ENCODE results near the gene RAB11FIP2.
"Not testable (repeated sequence)": the region's sequence is repeated elsewhere in the genome, so short reads cannot be mapped to it uniquely, and the experiment has no call there.

The RAB11FIP2 gene, protein sequence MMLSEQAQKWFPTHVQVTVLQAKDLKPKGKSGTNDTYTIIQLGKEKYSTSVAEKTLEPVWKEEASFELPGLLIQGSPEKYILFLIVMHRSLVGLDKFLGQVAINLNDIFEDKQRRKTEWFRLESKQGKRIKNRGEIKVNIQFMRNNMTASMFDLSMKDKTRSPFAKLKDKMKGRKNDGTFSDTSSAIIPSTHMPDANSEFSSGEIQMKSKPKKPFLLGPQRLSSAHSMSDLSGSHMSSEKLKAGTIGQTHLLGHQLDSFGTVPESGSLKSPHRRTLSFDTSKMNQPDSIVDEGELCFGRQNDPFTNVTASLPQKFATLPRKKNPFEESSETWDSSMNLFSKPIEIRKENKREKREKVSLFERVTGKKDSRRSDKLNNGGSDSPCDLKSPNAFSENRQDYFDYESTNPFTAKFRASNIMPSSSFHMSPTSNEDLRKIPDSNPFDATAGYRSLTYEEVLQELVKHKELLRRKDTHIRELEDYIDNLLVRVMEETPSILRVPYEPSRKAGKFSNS

DNA sequence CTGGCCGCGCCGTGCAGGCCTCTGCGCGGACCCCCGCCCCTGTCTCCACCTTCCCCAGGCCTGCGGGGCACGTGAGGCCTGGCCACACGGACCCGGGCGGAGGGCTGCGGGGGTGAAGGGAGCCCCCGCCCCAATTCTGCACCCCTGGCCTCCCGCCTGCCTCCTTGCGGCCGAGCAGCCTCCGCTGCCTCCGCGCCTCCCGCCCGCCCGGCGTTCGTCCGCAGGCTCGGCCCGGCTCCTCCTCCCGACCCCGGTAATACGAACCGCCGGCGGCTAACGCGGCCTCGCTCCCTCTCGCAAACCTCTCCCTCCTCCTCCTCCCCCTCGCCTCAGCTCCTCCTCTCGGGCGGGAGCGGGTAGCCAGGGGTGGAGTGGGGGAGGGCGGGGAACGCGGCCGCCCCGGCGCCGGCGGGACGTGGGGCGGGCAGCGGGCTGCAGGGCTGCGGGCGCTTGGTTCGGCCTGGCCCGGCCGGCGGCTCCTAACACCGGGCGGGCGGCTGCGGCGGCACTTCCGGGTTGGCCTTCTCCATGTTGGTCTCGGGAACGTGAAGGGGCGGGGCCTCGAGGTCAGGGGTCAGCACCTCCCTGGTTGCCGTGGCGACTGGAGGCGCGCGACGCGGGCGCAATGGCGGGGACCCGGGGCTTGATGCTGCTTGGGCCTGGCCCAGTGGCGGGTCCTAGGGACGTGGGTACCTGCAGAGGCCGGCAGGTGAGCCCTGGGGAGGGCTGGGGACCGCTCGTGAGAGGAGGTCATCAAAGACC, at the start of gene RAB11FIP2:
RAB11FIP2 (minus strand) TSS at position 547 of the 762 bp plus-strand sequence. CDS start 778 bp downstream, outside the sequence.
- peak; percentile 74 for DNase-seq (ENCODE audit: low spot score)

DNA sequence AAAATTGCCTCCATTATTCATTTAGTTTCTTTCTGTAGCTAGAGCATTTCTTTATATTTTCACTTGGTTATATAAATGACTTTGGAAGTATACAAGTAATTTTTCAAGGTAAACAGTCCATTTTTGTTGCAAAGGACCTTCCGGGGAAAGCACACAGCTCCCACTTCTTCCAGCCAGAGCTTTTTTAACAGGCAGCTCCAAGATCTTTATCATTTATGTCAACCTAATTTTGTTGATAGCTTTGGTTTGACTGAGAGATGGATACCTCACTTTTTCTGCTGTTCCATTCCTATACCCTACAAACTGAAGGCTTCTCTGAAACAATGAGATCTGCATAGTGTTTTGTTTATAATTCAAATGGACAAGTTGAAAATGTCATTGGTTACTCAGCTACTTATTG, 49.3 kb upstream of the RAB11FIP2 start:
- DNase-seq (ENCODE audit: low spot score): no peak

DNA sequence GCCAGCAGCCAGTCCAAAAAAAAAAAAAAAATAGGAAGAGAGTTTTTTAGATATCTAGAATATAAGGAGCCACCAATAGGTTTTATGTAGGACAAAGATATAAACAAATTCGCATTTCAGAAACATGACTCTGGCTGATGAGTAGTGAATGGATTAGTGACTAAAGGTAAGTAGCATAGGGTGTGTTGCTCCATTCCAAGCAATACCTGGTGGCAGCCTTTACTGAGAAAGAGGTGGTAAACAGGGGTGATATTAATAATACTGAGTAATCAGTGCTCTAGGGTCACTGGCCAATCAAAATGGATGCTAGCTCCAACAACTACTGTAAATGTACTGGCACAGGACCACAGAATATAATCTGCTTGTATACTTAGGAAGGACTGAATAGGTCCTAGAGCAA, 45.5 kb upstream of the RAB11FIP2 start:
- no peak for DNase-seq (ENCODE audit: low spot score)

DNA sequence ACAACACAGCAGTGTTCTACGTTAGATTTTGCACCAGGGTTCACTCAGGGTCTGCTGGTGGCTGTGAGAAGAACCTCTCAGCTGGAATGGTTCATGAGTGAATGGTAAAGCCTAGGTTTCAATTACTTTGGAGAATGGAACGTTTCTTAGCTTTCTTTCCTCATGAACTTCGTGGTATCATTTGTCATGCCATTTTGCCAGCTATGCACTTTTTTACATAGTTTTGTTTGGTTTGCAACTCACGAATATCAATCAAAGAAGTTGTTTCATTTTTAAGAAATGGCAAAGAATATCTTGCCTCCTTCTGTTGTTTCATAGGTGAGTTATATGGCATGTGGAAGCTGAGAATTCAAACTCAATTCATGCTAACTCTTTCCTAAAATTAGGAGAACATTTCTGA, 34.1 kb upstream of the RAB11FIP2 start:
- no peak for DNase-seq (ENCODE audit: low spot score)

DNA sequence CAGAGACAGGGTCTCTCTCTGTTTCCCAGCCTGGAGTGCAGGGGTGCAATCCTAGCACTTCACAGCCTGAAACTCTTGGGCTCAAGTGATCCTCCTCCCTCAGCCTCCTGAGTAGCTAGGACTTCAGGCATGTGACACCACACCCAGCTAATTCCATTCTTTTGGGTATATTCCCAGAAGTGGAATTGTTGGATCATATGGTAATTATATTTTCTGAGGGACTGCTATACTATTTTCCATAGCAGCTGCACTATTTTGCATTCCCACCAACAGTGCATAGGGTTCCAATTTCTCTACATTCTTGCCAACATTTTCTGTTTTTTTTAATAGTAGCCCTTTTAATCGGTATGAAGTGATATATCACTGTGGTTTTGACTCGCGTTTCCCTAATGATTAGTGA, 30.0 kb upstream of the RAB11FIP2 start:
- DNase-seq (ENCODE audit: low spot score): no peak

DNA sequence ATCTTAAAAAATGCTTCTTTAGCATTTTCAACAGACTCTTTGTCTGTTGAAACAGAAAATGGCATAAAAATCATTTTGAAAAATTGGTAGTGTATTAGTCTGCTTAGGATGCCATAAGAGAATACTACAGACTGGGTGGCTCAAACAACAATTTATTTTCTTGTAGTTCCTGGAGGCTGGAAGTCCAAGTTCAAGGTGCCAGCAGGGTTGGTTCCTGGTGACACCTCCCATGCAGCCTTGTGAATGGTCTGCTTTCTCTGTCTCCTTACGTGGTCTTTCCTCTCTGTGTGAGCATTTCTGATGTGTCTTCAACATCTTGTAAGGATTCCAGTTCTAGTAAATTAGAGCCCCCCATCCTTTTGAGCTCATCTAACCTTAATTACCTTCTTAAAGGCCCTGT, 26.1 kb upstream of the RAB11FIP2 start:
- no peak for DNase-seq (ENCODE audit: low spot score)

DNA sequence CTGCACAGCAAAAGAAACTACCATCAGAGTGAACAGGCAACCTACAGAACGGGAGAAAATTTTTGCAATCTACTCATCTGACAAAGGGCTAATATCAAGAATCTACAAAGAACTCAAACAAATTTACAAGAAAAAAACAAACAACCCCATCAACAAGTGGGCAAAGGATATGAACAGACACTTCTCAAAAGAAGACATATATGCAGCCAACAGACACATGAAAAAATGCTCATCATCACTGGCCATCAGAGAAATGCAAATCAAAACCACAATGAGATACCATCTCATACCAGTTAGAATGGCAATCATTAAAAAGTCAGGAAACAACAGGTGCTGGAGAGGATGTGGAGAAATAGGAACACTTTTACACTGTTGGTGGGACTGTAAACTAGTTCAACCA, 20.6 kb upstream of the RAB11FIP2 start:
- not testable (repeated sequence) for DNase-seq (ENCODE audit: low spot score)

DNA sequence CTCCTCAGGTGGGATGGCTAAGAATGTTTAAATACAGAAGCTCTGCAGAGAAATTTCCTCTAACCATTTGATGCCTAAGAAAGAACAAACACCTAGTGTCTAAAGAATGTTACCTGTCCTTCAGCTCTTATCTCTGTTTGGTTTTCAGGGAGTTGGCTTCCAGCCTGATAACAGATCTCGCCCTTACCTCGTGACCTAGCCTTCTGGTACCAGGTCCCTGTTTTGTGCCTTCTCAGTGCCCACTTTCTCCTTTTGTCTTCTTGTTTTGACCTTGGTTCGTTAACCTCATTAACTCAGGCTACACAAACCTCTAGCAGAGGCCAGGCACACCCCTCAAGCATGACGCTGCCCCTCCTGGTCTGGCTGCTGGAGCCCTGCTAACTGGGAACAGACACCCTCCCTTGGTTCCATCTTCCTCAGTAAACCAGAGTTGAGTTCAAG, 16.1 kb upstream of the RAB11FIP2 start:
- DNase-seq (ENCODE audit: low spot score): no peak

DNA sequence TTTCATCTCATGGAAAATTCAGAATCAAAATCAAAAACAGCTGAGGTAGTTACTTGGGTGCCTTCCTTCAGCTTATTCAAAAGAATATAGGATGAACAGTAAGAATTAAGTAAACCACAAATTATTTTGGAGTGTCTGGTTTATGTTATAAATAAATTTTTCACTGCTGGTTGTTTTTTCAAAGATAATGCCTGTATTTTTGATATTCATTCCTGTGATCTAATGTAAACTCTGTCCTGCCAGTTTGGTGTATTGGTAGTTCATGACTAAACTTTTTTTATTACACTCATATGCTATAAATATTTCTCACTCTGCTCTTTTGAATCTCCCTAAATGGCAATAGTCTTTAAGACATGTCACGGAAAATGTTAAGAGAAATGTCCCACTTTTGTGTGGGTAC, 11.6 kb upstream of the RAB11FIP2 start:
- DNase-seq (ENCODE audit: low spot score): no peak

DNA sequence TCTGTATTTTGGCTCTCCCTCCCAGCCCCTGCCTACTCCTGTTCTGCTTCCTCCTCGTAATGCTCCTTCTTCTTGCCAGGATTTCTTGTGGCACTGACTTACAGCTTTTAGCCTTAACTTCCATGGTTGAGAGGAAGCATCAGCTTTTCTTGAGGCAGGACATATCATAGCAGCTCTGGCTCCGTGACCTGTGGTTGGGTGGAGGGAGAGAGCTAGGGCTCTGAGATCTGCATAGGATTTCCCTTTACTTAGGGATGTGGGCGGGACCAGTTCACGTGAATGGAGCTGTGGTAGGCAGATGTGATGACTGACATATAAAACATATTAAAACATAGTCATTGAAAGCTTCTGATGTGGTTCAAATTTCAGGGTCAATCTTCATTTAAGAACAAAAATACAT, 10.6 kb upstream of the RAB11FIP2 start:
- DNase-seq (ENCODE audit: low spot score): no peak

DNA sequence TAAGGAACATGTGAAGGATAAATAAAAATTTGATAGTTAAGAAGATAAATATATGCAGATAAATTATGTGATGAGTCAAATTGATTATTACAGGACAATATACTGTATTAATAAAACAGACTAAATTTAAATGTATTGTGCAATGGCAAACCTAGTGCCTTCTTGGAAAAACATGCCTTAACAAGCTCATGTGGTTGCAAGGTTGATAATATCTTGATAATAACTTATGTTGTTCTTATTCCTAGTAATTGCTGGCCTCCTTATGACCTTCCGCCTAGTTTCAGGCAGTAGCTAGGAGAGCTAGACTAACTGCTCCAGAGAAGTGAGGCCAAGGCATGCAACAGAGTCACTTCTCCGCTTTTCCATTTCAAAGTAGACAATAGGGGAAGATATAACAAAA, 7.6 kb upstream of the RAB11FIP2 start:
- DNase-seq (ENCODE audit: low spot score): no peak

DNA sequence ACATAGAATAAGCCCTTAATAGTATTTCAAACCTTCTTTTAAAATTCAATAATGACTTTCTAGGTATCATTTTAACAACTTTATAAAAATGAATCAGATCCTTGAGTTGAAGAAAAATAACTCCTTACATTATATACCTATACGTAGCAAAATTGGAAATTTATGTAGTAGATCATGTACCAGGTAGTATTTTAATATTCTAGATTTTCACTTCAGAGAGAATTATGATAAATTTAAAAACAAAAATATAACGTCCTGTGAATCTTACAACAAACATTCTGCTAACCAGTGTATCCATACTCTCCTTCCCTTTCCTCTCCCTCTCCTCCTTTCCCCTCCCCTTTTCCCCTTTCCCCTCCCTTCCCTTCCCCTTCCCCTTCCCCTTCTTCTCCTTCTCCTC, 6.1 kb upstream of the RAB11FIP2 start:
- DNase-seq (ENCODE audit: low spot score): no peak

DNA sequence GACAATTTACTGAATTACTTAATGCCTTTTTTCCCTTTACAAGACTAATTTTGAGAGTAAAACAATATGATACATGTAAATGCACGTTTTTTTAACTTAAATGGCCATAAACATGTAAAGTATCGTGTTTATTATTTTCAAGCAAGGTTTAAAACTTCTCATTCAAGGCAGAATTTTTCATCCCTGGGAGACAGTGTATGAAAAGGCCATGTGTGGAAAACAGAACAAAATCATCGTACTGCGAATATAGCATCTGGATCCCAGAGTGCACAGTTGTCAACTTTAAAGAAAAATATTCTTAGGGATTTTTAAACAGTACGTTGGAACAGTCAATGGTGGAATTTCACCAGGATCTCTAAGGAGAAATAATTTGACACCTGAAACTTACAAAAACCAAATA, 1.1 kb upstream of the RAB11FIP2 start:
- DNase-seq (ENCODE audit: low spot score): no peak

DNA sequence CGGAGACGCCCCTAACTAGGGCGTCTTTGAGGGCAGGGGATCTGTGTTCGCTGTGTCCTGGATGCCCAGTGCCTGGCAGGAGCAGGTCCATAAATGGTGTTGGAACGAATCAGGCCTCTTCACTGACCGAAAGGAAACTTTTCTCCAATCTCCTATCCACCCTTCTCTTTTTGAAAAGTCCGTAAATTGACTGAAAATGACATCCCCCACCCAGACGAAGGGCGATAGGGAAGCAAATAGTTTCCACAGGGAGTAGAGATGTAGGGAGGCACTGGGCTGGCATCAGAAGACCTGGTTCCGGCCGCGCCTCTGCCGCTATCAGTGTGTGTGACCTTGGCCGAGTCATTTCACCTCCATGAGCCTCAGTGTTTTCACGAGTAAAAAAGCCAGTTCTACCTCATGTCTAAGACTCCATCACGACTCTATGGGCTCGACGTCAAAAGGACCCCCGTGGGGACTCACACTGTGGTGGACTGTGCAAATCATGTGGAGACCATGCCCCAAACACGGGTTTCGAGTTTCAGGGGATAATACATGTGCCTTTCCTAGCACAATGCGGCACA, 497 bp upstream of the RAB11FIP2 start:
- DNase-seq (ENCODE audit: low spot score): no peak

DNA sequence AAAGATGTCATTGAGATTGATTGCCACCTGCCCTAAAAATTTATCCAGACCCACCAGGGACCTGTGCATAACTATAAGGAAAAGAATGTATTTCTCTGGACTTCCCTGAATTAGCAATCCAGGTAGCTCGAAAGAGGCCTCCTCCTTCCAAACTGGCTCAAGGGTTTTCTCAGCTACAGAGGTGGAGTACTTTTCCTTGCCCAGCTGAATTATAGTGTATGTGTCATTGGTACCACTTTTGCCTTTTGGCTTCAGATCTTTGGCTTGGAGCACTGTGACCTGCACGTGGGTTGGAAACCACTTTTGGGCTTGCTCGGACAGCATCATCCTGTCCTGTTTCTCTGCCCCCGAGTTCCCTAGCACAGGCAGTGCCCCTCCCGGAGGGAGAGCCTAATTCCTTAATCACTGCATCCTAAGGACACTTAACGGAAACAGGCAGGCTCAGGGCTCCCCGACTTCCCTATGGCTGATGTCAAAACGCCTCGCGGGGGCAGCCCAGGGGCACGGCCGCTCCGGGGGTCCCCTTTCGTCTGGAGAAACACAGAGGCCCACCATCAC, 825 bp downstream of the RAB11FIP2 start:
- DNase-seq (ENCODE audit: low spot score): peak; percentile 9

DNA sequence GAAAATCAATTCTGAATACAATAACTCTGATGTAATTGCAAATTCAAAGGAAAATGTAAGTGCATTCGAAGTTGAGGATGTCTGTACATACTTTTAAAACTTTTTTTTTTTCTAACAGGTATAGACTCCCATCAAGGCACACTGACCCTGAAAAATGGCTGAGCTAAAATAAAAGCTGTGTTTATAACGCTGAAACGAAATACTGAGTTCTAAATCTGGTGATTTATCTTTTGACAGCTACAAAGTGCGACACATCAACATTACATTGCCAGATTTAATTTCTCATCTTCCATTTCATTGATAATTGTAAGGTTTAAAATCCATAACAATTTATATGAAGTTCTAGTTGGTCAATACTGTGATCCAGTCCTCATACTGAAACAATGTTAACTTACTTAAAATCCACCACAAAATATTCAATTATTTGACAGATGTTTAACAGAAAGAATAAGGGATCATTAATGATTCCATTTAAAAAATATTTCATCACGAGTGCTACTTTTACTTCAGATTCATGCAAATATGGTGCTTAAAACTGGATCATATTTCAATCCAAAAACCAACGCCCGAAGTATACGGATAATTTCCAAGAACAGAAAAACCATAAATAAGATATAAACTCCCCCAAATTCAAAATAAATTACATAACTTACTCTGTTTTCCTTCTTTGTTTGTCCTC, 1.4 kb downstream of the RAB11FIP2 start:
- no peak for DNase-seq (ENCODE audit: low spot score)

DNA sequence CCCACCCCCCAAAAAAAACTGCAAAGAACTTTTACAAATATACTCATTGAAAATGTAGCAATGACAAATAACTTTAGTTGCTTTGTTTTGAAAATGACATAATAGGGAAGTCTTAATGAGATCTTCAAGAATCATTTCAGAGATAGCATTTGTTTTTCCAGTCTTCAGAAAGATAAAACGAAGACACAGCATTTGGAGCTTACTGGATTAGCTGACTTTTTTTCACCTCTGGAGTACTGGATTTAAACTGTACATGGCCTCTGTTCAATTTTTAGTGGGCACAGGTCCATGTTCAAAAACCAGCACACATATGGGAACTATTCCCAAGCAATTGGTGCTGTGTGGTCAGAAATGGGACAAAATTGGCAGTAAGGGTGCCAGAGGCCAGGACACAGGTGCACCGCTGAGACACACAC, 3.9 kb downstream of the RAB11FIP2 start:
- DNase-seq (ENCODE audit: low spot score): no peak

DNA sequence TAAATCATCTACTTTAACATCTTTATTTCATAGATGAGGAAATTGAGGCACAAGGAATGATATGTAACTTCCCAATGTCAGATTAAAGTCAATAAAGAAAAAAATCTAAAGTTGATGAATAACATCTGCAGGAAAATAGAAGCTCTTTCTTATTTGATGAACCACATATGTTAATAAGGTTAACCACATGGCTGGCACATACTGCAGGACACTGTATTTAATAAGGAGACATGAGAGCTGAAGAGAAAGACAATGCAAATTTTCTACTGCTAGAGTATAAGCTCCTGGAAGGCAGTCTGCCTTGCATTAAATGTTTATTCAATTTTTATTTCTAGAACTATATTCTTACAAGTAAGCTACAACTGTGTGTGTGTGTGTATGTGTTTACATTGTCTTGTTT, 4.4 kb downstream of the RAB11FIP2 start:
- no peak for DNase-seq (ENCODE audit: low spot score)

DNA sequence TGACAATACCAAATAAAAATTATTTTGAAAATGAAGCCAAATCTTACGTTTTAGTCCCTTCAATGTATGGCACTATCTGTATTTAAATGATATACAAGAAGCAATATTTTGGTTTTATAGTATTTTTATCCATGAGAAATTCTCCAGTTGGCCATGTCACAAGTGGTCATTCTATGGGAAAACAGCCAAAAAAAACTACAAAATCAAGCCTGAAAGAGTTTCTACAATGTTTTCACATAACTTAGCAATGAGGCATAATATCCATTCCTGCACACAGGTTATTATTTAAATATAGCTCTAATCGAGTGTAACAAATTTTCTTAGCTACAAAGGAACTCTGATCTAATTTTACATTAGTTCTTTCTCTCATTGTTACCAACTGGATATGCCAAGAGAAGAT, 5.4 kb downstream of the RAB11FIP2 start:
- DNase-seq (ENCODE audit: low spot score): no peak

DNA sequence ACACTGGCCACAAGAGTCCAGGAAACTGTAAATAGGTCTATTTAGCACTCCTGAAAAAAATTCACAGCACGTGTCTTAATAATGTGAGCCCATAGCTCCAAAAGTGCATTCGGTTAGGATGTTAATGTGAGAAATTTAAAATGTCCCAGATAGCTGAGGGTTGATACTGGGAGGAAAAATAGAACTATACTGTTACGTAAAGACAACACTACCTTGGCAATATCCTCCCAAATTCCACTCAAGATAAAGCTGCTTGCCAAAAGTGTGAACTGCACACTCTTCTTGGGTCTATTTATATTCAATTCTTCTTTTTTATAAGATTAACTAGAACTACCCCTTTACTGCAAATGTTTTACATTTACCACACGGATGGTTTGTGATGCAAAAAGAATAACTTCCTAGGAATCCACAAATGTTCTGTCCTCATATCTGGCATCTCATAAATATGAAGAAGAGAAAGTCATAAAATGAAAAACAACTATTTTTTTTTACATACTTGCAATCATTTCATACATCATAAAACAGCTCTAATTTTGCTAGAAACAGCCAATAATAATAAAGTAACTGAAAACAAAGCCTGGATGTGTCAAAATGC, 10.4 kb downstream of the RAB11FIP2 start:
- no peak for DNase-seq (ENCODE audit: low spot score)

DNA sequence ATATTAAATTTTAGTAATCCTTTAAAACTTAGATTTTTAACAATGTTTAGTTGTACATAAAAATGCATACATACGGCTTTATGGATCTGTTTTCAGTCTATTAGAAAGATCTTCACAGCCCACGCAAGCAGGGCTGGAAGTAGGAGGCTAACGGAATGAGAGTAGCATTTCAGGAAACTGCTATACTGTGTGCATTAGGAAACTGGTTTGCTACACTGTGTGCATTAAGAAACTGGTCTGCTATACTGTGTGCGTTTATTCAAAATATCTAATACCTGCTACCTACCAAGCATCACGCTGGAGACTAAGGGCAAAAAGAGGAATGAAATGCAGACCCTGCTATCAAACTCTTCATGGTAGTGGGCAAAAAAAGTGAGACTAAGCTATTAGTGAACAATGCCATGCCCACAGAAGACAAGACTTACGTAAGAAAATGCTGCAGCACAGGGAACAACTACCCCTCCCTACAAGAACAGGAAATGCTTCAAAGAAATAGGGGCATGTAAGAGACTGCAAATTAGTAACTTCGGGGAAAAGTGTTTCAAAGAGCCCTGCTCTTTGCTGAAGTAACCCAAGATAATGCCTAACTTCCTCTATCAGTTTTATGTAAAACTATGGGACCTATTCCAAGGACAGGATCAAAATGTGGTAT, 11.3 kb downstream of the RAB11FIP2 start:
- no peak for DNase-seq (ENCODE audit: low spot score)

All from COLO829 (cell line).